Esophagus squamous epithelium (tissue), 5 donors: Measurements from ENCODE around the gene REC114. TPM values are rescaled to one million over a fixed set of nuclear protein-coding genes. Genes with fewer than 3 reads are reported as not detected.

Experiments used
- DNase-seq: peaks from one replicate; lab custom pipeline; 2025; lab: John Stamatoyannopoulos, UW
- H3K27ac ChIP-seq, 4 donors: fragments of 200-600 bp; sonication (generic); one replicate each; pipeline ENCODE4 v1.5.1; 2016 to 2019; ENCODE audit warnings: mild to moderate bottlenecking in 1 of 4
- H3K27me3 ChIP-seq, 4 donors: fragments of 200-600 bp; sonication (generic); 1 replicate in 3 of 4; 2 replicates in 1 of 4; pipeline versions ENCODE4 v1.5.1 to v1.6.0; 2017 to 2021; ENCODE audit warnings: antibody characterized with exemption in 1 of 4
- H3K36me3 ChIP-seq, 3 donors: fragments of 200-600 bp; sonication (generic); one replicate each; pipeline ENCODE4 v1.5.1; 2016 to 2019
- H3K4me1 ChIP-seq, 3 donors: fragments of 200-600 bp; sonication (generic); one replicate each; pipeline ENCODE4 v1.5.1; 2017 to 2019
- H3K4me3 ChIP-seq, 4 donors: fragments of 200-600 bp; sonication (generic); 1 replicate in 3 of 4; 2 replicates in 1 of 4; pipeline ENCODE4 v1.5.1; 2016 to 2019; ENCODE audit warnings: mild to moderate bottlenecking in 2 of 4, moderate library complexity in 1 of 4
- H3K9me3 ChIP-seq, 3 donors: fragments of 200-600 bp; sonication (generic); one replicate each; pipeline ENCODE4 v1.5.1; 2016 to 2019
- CTCF ChIP-seq, 6 experiments: fragments of 450-650 bp in 4 of 6; fragments of 200-600 bp in 2 of 6; sonication (generic) in 2 of 6; IDR thresholded peaks; one replicate each; pipeline ENCODE4 v1.5.1; 2016 to 2019; ENCODE audit warnings: antibody characterized with exemption in 6 of 6, mild to moderate bottlenecking in 4 of 6, moderate library complexity in 4 of 6
- POLR2A ChIP-seq, 4 donors: fragments of 450-650 bp; IDR thresholded peaks; one replicate each; pipeline ENCODE4 v1.6.1; 2017; ENCODE audit warnings: antibody characterized with exemption in 4 of 4, mild to moderate bottlenecking in 4 of 4, moderate library complexity in 3 of 4
- WGBS, 2 donors: methylation state at CpG; one replicate each; pipeline ENCODE4 v1.1.5; 2018; 5-methylcytosine and 5-hydroxymethylcytosine counted together
- intact Hi-C: fragments of 100-400 bp; cut with DNase I; formaldehyde crosslinking; loops from one replicate; pipeline ENCODE4 v1.15.0; 2022
- total RNA-seq, 4 donors: library from RNA; depleted of rRNA; stranded (reverse); fragments of >200 nt; gene quantifications; one replicate each; pipeline ENCODE4 v1.1.0, GENCODE V29; 2016
- donor health status: DM: yes; HTN: yes; CAD: no.

REC114 gene
- total RNA-seq, 4 donors from 2014 or later: not detected

- no peak for TF ChIP-seq CTCF (IDR thresholded peaks at IDR 0.05)
- TF ChIP-seq POLR2A (IDR thresholded peaks at IDR 0.05): no peak
- DNase-seq: no peak
- intact Hi-C loops: no loop called here
- H3K4me1 ChIP-seq: peaks cover 0 to 56% (median 22%) of the 10 kb centered on the region in 3 donors
- peaks cover 4 to 52% (median 7%) of the 10 kb centered on the region in 3 donors for H3K36me3 ChIP-seq
- H3K9me3 ChIP-seq: no peaks in the 10 kb centered on the region
- no peak overlapping the region for H3K4me3 ChIP-seq
- H3K27ac ChIP-seq: peak overlapping the region in 3 of 4 donors; percentile 57 to 91 (median 85)
- no peaks in the 10 kb centered on the region for H3K27me3 ChIP-seq
- WGBS, 2 donors: 44 to 54% methylated on average over 2 of the region's 2 CpGs
Measured at GRCh38 chr15:73578026-73578425, 135.1 kb downstream of the REC114 start.

- WGBS, 2 donors: 88 to 90% methylated on average over 6 of the region's 6 CpGs
- H3K4me1 ChIP-seq: peaks cover 0 to 9% (median 0%) of the 10 kb centered on the region in 3 donors
- peaks cover 12 to 84% (median 26%) of the 10 kb centered on the region in 3 donors for H3K36me3 ChIP-seq
- H3K4me3 ChIP-seq: no peak overlapping the region
- no peak overlapping the region for H3K27ac ChIP-seq
- TF ChIP-seq CTCF (IDR thresholded peaks at IDR 0.05) (no peak), POLR2A (IDR thresholded peaks at IDR 0.05) (no peak)
- DNase-seq: no peak
- intact Hi-C loops: no loop called here
- H3K9me3 ChIP-seq: no peaks in the 10 kb centered on the region
- H3K27me3 ChIP-seq: no peaks in the 10 kb centered on the region
Measured at GRCh38 chr15:73582851-73583379, 140.0 kb downstream of the REC114 start.

GRCh38 chr15:73583544-73583943 lies 140.6 kb downstream of the REC114 start:
- peaks cover 12 to 90% (median 26%) of the 10 kb centered on the region in 3 donors for H3K36me3 ChIP-seq
- intact Hi-C loops: no loop called here
- 86 to 97% methylated on average over 3 of the region's 3 CpGs for WGBS, 2 donors
- H3K4me3 ChIP-seq: no peak overlapping the region
- H3K27me3 ChIP-seq: no peaks in the 10 kb centered on the region
- DNase-seq: no peak
- H3K4me1 ChIP-seq: peaks cover 0 to 3% (median 0%) of the 10 kb centered on the region in 3 donors
- TF ChIP-seq CTCF (IDR thresholded peaks at IDR 0.05): no peak
- TF ChIP-seq POLR2A (IDR thresholded peaks at IDR 0.05): no peak
- no peaks in the 10 kb centered on the region for H3K9me3 ChIP-seq
- H3K27ac ChIP-seq: no peak overlapping the region

- TF ChIP-seq POLR2A (IDR thresholded peaks at IDR 0.05) (no peak), CTCF (IDR thresholded peaks at IDR 0.05) (no peak)
- intact Hi-C loops: no loop called here
- Histone ChIP-seq H3K4me1 (no peaks in the 10 kb centered on the region), H3K36me3 (peaks cover 12 to 97% (median 23%) of the 10 kb centered on the region in 3 donors), H3K27ac (no peak overlapping the region), H3K27me3 (no peaks in the 10 kb centered on the region), H3K9me3 (no peaks in the 10 kb centered on the region), H3K4me3 (no peak overlapping the region)
- DNase-seq: no peak
- WGBS, 2 donors: 49 to 57% methylated on average over 5 of the region's 5 CpGs
Measured at GRCh38 chr15:73584699-73585420, 141.9 kb downstream of the REC114 start.
